ENCODE measurements around the gene SLC6A9.

DNA sequence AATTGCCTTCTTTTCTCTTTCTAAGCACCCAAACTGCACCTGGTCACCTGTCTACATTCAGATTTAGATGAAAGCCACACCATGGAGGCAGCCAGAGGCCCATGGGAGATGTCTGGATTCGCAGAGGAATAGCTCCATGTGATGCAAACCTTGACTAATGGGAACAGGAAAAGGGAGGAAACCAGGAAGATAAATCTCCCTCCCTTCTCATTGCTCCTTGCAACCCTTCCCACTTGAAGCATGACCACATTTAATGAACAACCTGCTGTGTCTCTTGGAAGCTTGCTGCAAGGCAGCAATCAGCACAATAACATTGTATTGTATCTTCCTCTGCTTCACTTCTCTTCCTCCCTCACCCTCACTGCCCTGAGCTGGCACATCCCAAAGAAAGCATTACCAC, 44.8 kb upstream of the SLC6A9 start:
- TF ChIP-seq CTCF (IDR thresholded peaks at IDR 0.05; ENCODE audit: poor library complexity), result no peak
- no peak for TF ChIP-seq EZH2 (IDR thresholded peaks at IDR 0.05; ENCODE audit: borderline replicate concordance)

All from hepatocyte (in vitro differentiated cells).